IPS DF 19.7 (cell line): ENCODE measurements around the gene ZNF385B.

Experiments
- DNase-seq: peaks from one replicate; pipeline ENCODE4 v3.0.0-alpha.2; 2013; ENCODE audit warnings: low read depth, low spot score

Gene ZNF385B

DNA sequence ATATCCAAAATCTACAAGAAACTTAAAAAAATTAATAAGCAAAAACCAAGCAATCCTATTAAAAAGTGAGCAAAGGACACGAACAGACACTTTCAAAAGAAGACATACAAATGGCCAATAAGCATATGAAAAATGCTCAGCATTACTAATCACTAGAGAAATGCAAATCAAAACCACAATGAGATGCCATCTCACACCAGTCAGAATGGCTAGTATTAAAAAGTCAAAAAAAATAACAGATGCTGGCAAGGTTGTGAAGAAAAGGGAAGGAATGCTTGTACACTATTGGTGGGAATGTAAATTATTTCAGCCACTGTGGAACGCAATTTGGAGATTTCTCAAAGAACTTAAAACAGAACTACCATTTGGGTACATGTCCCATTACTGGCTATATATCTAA is 467.9 kb downstream of the ZNF385B start:
- no peak for DNase-seq
